Muscle layer of duodenum (tissue), 2 donors: Measurements from ENCODE around the gene RHEB.

Source experiments
- H3K27ac ChIP-seq: one replicate; pipeline ENCODE4 v1.7.0; 2013; ENCODE audit warnings: mild to moderate bottlenecking, low read length
- H3K27me3 ChIP-seq: one replicate; pipeline ENCODE4 v1.7.0; 2013; ENCODE audit warnings: low read depth, mild to moderate bottlenecking, control low read depth, low read length
- H3K36me3 ChIP-seq, 2 donors: one replicate each; pipeline ENCODE4 v1.7.0; 2013; ENCODE audit warnings: low read length in 2 of 2, control low read depth in 1 of 2, mild to moderate bottlenecking in 1 of 2; ENCODE audit not compliant: insufficient read depth in 2 of 2, control insufficient read depth in 1 of 2
- H3K4me1 ChIP-seq, 2 donors: one replicate each; pipeline ENCODE4 v1.7.0; 2013; ENCODE audit warnings: low read length in 2 of 2, mild to moderate bottlenecking in 2 of 2, control low read depth in 1 of 2, moderate library complexity in 1 of 2; ENCODE audit not compliant: insufficient read depth in 2 of 2, control insufficient read depth in 1 of 2
- H3K4me3 ChIP-seq, 2 donors: one replicate each; pipeline ENCODE4 v1.7.0; 2013; ENCODE audit warnings: low read length in 2 of 2, low read depth in 1 of 2, mild to moderate bottlenecking in 1 of 2
- H3K9me3 ChIP-seq, 2 donors: one replicate each; pipeline ENCODE4 v1.7.0; 2013; ENCODE audit warnings: low read length in 2 of 2, control low read depth in 1 of 2, mild to moderate bottlenecking in 1 of 2; ENCODE audit not compliant: control insufficient read depth in 1 of 2
- donor health status: healthy.

RHEB gene

GRCh38 chr7:151434549-151434948 lies 85.1 kb downstream of the RHEB start:
- Histone ChIP-seq H3K4me3 (no peak overlapping the region), H3K36me3 (no peaks in the 10 kb centered on the region), H3K4me1 (peaks cover 0 to 3% of the 10 kb centered on the region in 2 donors), H3K27ac (no peak overlapping the region), H3K27me3 (peaks cover 4% of the 10 kb centered on the region), H3K9me3 (no peaks in the 10 kb centered on the region)

GRCh38 chr7:151433721-151434400 lies 85.8 kb downstream of the RHEB start:
- no peak overlapping the region for H3K4me3 ChIP-seq
- no peaks in the 10 kb centered on the region for H3K36me3 ChIP-seq
- H3K27me3 ChIP-seq = no peaks in the 10 kb centered on the region
- no peaks in the 10 kb centered on the region for H3K4me1 ChIP-seq
- no peak overlapping the region for H3K27ac ChIP-seq
- H3K9me3 ChIP-seq = no peaks in the 10 kb centered on the region

GRCh38 chr7:151432658-151433521 lies 86.8 kb downstream of the RHEB start:
- Histone ChIP-seq H3K27ac (no peak overlapping the region), H3K9me3 (no peaks in the 10 kb centered on the region), H3K36me3 (no peaks in the 10 kb centered on the region), H3K4me3 (no peak overlapping the region), H3K27me3 (no peaks in the 10 kb centered on the region), H3K4me1 (no peaks in the 10 kb centered on the region)

GRCh38 chr7:151431768-151432311 lies 87.9 kb downstream of the RHEB start:
- Histone ChIP-seq H3K27me3 (no peaks in the 10 kb centered on the region), H3K36me3 (no peaks in the 10 kb centered on the region), H3K4me1 (peaks cover 0 to 7% of the 10 kb centered on the region in 2 donors), H3K4me3 (no peak overlapping the region), H3K9me3 (no peaks in the 10 kb centered on the region), H3K27ac (no peak overlapping the region)

GRCh38 chr7:151431281-151431767 lies 88.4 kb downstream of the RHEB start:
- H3K9me3 ChIP-seq = no peaks in the 10 kb centered on the region
- peaks cover 0 to 7% of the 10 kb centered on the region in 2 donors for H3K4me1 ChIP-seq
- H3K27me3 ChIP-seq = no peaks in the 10 kb centered on the region

GRCh38 chr7:151430391-151431205 lies 89.1 kb downstream of the RHEB start:
- Histone ChIP-seq H3K4me3 (no peak overlapping the region), H3K4me1 (peaks cover 0 to 7% of the 10 kb centered on the region in 2 donors), H3K27me3 (no peaks in the 10 kb centered on the region), H3K9me3 (no peaks in the 10 kb centered on the region), H3K27ac (no peak overlapping the region), H3K36me3 (no peaks in the 10 kb centered on the region)

More at GRCh38 chr7:151431281-151431767, 88.4 kb downstream of the RHEB start:
- H3K36me3 ChIP-seq = no peaks in the 10 kb centered on the region
- H3K4me3 ChIP-seq = no peak overlapping the region
- no peak overlapping the region for H3K27ac ChIP-seq

- Histone ChIP-seq H3K4me3 (no peak overlapping the region), H3K27me3 (no peaks in the 10 kb centered on the region), H3K27ac (no peak overlapping the region), H3K4me1 (peaks cover 0 to 7% of the 10 kb centered on the region in 2 donors), H3K36me3 (no peaks in the 10 kb centered on the region), H3K9me3 (no peaks in the 10 kb centered on the region)
These were observed 89.9 kb downstream of the RHEB start for GRCh38 chr7:151429560-151430331.

- Histone ChIP-seq H3K27me3 (no peaks in the 10 kb centered on the region), H3K4me3 (no peak overlapping the region), H3K9me3 (no peaks in the 10 kb centered on the region), H3K27ac (no peak overlapping the region), H3K36me3 (no peaks in the 10 kb centered on the region), H3K4me1 (peaks cover 0 to 7% of the 10 kb centered on the region in 2 donors)
These were observed 90.5 kb downstream of the RHEB start for GRCh38 chr7:151429237-151429559.

GRCh38 chr7:151428378-151429236 lies 91.1 kb downstream of the RHEB start:
- Histone ChIP-seq H3K36me3 (no peaks in the 10 kb centered on the region), H3K27me3 (no peaks in the 10 kb centered on the region), H3K27ac (no peak overlapping the region), H3K9me3 (no peaks in the 10 kb centered on the region), H3K4me3 (no peak overlapping the region), H3K4me1 (peaks cover 0 to 7% of the 10 kb centered on the region in 2 donors)
